Measurements from ENCODE around the gene SLC37A1.

Gene SLC37A1

DNA sequence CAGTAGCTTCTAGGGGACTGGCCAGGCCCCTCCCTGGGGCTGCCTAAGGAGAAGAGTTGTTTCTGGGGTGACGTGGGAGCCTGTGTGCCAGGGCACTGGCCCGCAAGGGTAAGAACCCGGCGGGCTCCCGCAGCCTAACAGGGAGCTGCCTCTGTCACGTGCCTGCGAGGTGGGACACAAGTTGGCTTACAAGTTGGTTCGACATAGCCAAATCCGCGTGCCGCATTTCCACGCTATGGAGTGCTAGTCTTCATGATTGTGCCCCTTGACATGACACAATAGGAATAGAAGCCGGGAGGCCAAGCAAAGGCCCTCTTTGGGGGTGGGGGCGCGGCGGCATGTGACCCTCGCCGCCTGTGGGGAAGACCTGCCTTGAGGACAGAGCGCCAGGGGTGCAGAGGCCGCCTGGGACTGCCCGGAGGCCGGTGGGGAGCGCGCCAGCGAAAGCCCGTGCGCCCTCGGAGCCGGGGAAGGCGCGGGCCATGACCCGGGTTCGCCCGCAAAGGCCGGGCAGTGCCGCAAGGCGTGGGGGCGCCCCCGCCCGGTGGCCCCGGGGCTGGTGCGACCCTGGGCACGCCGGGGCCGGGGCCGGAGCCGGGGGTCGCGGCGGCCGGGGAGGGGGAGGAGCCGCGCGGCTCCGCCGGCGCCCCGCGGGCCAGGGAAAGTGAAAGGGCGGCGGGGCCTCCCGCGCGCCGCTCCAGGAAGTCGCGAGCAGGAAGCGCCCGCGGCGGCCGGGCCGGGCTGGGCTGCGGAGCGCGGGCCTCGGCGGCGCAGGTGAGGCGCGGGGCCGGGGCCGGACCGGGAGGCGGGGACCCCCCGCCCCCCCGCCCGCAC is at the start of gene SLC37A1:
SLC37A1 (plus strand) TSS at position 702 of the 834 bp plus-strand sequence. CDS start 4,603 bp downstream, outside the sequence.
- H3K27ac ChIP-seq (ENCODE audit: extremely low read depth, low read depth, low read length): peak within 1 kb of the TSS; percentile 61
- CTCF ChIA-PET: interaction anchor here (0.6 to 2.8 kb wide), 4 partner anchors 7 to 739 kb away, joined by 4 to 17 read pairs (median 4); no protein-coding TSS in a partner anchor
- H3K4me3 ChIP-seq (ENCODE audit: low read depth, low read length): peak within 1 kb of the TSS; percentile 63
- POLR2A ChIA-PET: interaction anchor here (0.7 kb wide), 1 partner anchor 380 kb away, joined by 4 read pairs; the partner anchor contains the start of gene NDUFV3
- no peaks in the 10 kb centered on the region for H3K9me3 ChIP-seq (ENCODE audit: control insufficient read depth, insufficient read depth, low read depth, low read length)
- TF ChIP-seq ZNF473 (tag by site-specific recombination; IDR thresholded peaks at IDR 0.05) (no peak), ZNF366 (tag by site-specific recombination; conservative IDR thresholded peaks at IDR 0.05) (no peak), ZNF221 (tag by site-specific recombination; IDR thresholded peaks at IDR 0.05; ENCODE audit: borderline replicate concordance) (no peak), ZNF23 (tag by site-specific recombination; IDR thresholded peaks at IDR 0.05; ENCODE audit: borderline replicate concordance) (no peak), PRDM1 (tag by site-specific recombination; IDR thresholded peaks at IDR 0.05) (no peak), IKZF3 (tag by site-specific recombination; IDR thresholded peaks at IDR 0.05) (no peak), ZBTB20 (tag by site-specific recombination; IDR thresholded peaks at IDR 0.05) (0 out of 2 replicates have a peak, but pooled peaks have one; percentile 31), ZNF223 (tag by site-specific recombination; IDR thresholded peaks at IDR 0.05) (no peak), ZNF311 (tag by site-specific recombination; IDR thresholded peaks at IDR 0.05; ENCODE audit: borderline replicate concordance) (no peak), ZNF658 (tag by site-specific recombination; IDR thresholded peaks at IDR 0.05) (no peak), ZBTB17 (tag by site-specific recombination; IDR thresholded peaks at IDR 0.05) (no peak), SP2 (tag by site-specific recombination; IDR thresholded peaks at IDR 0.05) (no peak), KLF8 (tag by site-specific recombination; IDR thresholded peaks at IDR 0.05) (no peak), HOXD13 (CRISPR knock-in tag; IDR thresholded peaks at IDR 0.05; ENCODE audit: borderline replicate concordance) (no peak), ZNF19 (tag by site-specific recombination; IDR thresholded peaks at IDR 0.05; ENCODE audit: low read depth) (no peak), ZNF335 (tag by site-specific recombination; conservative IDR thresholded peaks at IDR 0.05) (peak; percentile 79)
- TF ChIP-seq, protein P1, sequence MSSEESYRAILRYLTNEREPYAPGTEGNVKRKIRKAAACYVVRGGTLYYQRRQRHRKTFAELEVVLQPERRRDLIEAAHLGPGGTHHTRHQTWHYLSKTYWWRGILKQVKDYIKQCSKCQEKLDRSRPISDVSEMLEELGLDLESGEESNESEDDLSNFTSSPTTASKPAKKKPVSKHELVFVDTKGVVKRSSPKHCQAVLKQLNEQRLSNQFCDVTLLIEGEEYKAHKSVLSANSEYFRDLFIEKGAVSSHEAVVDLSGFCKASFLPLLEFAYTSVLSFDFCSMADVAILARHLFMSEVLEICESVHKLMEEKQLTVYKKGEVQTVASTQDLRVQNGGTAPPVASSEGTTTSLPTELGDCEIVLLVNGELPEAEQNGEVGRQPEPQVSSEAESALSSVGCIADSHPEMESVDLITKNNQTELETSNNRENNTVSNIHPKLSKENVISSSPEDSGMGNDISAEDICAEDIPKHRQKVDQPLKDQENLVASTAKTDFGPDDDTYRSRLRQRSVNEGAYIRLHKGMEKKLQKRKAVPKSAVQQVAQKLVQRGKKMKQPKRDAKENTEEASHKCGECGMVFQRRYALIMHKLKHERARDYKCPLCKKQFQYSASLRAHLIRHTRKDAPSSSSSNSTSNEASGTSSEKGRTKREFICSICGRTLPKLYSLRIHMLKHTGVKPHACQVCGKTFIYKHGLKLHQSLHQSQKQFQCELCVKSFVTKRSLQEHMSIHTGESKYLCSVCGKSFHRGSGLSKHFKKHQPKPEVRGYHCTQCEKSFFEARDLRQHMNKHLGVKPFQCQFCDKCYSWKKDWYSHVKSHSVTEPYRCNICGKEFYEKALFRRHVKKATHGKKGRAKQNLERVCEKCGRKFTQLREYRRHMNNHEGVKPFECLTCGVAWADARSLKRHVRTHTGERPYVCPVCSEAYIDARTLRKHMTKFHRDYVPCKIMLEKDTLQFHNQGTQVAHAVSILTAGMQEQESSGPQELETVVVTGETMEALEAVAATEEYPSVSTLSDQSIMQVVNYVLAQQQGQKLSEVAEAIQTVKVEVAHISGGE (tag by site-specific recombination; conservative IDR thresholded peaks at IDR 0.05; ENCODE audit: low read depth): no peak
- TF ChIP-seq, protein P2, sequence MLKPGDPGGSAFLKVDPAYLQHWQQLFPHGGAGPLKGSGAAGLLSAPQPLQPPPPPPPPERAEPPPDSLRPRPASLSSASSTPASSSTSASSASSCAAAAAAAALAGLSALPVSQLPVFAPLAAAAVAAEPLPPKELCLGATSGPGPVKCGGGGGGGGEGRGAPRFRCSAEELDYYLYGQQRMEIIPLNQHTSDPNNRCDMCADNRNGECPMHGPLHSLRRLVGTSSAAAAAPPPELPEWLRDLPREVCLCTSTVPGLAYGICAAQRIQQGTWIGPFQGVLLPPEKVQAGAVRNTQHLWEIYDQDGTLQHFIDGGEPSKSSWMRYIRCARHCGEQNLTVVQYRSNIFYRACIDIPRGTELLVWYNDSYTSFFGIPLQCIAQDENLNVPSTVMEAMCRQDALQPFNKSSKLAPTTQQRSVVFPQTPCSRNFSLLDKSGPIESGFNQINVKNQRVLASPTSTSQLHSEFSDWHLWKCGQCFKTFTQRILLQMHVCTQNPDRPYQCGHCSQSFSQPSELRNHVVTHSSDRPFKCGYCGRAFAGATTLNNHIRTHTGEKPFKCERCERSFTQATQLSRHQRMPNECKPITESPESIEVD (tag by site-specific recombination; IDR thresholded peaks at IDR 0.05): no peak
- TF ChIP-seq, protein P3, sequence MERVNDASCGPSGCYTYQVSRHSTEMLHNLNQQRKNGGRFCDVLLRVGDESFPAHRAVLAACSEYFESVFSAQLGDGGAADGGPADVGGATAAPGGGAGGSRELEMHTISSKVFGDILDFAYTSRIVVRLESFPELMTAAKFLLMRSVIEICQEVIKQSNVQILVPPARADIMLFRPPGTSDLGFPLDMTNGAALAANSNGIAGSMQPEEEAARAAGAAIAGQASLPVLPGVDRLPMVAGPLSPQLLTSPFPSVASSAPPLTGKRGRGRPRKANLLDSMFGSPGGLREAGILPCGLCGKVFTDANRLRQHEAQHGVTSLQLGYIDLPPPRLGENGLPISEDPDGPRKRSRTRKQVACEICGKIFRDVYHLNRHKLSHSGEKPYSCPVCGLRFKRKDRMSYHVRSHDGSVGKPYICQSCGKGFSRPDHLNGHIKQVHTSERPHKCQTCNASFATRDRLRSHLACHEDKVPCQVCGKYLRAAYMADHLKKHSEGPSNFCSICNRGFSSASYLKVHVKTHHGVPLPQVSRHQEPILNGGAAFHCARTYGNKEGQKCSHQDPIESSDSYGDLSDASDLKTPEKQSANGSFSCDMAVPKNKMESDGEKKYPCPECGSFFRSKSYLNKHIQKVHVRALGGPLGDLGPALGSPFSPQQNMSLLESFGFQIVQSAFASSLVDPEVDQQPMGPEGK (tag by site-specific recombination; IDR thresholded peaks at IDR 0.05): 0 out of 2 replicates have a peak, but pooled peaks have one; percentile 33
- peaks cover 0 to 2% of the 10 kb centered on the region in 2 experiments; a peak in 1 of 3 replicates for H3K36me3 ChIP-seq (ENCODE audit: control insufficient read depth in 2 of 2, insufficient read depth in 1 of 2, low read length in 2 of 2)
- peaks cover 16% of the 10 kb centered on the region for H3K4me1 ChIP-seq (ENCODE audit: control insufficient read depth, insufficient read depth, low read length)
